HG03378 (cell line): Measurements from ENCODE around the gene SH3GL2.

Experiments
- ATAC-seq: cut with Tn5 transposase; IDR thresholded peaks from one replicate; pipeline ENCODE4 v1.9.1; 2021; ENCODE audit warnings: mild to moderate bottlenecking, moderate library complexity; ENCODE audit not compliant: unreplicated experiment

The SH3GL2 gene

DNA sequence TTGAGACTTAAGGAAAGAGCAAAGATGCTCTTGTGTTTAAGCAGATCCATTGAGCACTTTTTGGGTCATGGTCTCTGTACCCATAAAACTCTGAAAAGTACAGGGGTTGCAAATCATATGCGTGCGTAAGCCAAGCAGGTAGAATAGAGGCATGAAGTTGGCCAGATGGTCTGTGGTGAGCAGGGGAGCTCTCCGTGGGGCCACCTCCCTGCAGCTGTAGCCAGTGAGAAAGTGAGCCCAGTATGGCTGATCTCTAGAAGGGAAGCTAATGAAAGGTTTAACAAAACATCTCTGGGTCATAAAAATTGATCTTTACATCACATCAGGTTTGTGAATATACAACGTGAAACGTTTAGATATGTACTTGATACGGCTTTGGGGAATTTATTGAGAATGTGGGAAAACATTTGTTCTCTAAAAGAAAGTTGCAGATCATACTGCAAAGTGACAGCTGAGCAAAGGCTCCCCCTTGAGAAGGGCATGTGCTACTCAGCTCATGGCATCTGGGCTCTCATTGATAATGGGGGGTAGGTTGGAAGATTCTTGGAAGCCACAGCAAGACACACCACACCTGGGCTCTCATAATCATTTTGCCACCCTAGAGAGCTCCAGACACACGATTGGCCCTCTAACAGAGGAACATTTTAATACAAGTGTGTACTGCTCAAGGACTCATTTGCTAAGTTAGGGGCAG, 30.6 kb downstream of the SH3GL2 start:
- no peak for ATAC-seq

DNA sequence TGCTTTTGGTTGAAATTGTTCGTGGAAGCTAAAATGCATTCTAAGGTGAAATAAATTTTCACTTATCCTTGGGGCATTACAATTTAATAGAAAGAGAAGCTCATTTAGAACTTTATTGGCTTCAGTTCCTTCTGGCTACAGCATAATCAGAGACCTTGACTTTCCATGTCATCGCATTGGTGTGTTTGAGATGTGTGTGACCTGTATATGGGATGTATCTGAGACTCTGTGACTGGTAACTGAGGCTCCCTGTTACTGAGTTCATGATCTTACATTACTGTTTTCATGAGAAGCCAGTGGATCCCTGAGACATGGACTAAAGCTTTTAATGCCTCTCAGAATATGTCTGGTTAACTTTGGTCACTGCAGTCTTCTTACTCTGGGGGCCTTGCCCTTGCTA, 32.5 kb downstream of the SH3GL2 start:
- no peak for ATAC-seq

DNA sequence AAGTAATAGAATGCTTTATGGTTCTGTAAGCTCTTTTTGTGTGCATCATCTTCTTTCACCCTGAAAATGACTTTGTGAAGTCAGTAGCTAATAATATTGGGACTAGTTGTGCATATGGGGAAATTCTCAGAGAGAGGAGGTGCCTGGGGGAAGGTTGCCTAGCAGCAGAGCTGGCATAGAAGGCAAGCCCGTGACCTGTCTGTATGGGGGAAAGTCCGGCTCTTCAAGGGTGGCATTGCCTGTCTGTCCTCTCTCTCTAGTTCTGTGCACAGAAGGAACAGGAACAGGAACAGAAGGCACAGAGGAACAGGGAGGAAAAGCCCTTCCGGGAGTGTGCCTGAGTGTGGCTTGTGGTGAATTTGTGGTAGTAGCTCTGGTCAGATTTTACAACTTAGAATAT, 33.1 kb downstream of the SH3GL2 start:
- no peak for ATAC-seq

DNA sequence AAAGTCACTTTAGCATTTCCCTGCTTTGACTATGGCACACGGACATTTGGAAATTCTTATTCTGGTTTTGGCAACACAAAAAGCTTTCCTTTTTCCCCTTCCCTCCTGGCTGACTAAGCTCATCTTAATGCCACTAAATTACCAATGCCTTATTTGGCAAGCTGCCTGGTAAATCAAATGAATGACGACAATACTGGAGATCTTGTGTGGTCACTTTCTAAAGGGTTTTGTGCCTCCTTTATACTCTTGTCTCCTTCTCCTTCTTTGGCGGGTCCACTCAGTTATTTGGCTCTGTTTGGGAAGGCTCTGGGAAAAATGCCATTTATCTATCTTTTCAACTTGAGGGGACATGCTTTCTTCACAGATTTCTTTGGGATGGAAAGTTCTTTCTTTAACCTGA, 34.9 kb downstream of the SH3GL2 start:
- ATAC-seq, result no peak

DNA sequence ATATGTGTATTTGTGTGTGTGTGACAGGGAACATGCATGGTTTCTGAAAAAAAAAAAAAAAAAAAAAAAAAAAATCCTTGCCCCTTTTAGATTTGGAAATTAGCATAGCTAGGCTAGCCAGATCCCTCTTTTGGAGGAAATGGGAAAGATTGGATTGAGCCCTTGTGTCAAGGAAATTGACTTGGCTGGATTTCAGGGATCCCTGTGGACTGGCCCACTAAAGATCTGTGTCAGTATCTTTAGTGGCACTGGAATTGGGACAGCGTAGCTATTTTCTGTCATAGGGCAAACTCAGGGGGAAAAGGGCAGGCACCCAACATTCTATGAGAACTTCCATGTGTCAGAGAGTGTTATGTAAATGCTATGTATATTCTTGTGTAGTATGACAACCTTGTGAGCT, 35.4 kb downstream of the SH3GL2 start:
- no peak for ATAC-seq

DNA sequence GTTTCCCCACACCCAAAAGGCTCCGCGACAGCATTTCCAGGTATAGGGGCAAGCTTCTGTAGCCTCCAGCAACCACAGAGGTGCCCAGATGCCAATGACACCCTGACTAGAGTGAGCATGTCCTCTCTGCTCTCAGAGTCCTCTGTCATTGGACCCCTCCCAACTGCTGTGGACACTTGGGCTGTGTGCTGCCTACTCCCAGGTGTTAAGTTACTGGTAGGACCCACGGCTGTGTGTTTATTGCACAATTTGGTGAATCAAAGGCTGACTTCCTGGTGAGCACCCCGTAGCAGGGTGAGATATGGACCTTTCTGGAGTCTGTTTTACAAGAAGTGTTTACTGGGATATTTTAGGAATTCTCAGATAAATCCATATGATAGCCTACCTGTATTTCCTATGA, 36.0 kb downstream of the SH3GL2 start:
- ATAC-seq, result no peak

DNA sequence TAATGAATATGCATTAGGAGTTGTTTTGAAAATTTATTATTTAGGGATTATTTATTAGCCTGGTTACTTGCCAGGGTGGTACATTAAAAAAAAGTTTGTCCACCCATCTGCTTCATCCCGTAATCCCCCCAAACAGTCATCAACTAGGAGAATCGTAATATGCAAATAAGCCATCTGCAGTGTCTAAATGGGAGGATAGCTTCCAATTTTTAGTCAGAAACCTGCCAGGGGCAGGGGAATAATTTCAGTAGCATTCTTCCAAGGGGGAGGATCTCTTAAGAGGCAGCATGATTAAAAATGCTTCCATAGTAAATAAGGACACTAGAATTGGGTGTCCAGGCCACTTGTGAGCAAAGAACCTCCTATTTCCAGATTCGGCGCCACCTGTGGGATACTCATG, 43.3 kb downstream of the SH3GL2 start:
- ATAC-seq, result no peak

DNA sequence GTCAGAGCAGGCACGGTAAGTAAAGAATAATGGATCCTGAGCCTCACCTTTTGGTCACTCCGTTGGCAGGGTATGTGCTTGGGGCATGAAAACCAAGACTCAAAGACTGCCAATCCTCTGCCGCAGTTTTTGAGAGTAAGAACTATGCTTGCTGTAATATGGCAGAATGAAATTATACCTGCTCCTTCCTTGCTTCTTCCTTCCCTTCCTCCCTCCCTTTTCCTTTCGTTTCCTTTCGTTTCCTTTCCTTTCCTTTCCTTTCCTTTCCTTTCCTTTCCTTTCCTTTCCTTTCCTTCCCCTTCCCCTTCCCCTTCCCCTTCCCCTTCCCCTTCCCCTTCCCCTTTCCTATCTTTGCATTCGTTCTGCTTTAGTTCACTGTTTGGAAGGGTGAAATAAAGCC, 43.9 kb downstream of the SH3GL2 start:
- no peak for ATAC-seq

DNA sequence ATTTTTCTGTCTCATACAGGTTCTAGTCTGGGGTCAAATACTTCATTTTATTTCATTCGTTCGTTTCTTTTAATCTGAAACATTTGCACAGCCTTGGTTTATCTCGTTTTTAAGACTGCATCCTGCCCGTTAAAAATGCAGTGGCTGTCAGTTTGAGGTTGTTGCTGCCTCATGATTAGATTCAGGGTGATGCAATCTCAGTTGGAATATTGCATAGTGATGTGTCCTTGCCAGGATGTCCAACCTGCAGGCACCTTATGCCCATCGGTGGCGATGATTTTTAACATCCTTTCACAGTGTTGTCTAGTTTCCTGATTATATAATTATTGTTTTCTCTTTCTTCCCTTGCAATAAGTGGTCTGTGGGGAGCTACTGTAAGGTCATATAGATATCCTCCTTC, 45.1 kb downstream of the SH3GL2 start:
- ATAC-seq, result no peak

DNA sequence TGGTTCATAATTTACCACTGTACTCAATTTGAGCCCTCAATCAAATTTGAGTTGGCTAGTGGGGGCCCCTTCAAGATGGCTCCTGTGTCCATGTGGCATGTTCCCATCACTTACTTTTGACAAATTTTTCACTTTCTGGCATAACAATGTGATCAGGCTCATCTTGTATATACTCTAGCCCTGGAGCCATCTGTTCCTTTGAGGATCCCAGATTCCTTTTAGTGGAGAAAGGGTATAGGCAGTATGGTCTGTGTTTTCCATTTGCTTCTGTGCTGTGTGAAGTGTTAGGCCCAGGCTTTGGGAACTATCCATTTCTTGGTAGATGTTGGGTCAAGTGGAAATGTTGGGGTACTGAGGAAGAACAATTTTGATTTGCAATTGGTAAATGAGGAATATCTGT, 45.7 kb downstream of the SH3GL2 start:
- ATAC-seq, result no peak

DNA sequence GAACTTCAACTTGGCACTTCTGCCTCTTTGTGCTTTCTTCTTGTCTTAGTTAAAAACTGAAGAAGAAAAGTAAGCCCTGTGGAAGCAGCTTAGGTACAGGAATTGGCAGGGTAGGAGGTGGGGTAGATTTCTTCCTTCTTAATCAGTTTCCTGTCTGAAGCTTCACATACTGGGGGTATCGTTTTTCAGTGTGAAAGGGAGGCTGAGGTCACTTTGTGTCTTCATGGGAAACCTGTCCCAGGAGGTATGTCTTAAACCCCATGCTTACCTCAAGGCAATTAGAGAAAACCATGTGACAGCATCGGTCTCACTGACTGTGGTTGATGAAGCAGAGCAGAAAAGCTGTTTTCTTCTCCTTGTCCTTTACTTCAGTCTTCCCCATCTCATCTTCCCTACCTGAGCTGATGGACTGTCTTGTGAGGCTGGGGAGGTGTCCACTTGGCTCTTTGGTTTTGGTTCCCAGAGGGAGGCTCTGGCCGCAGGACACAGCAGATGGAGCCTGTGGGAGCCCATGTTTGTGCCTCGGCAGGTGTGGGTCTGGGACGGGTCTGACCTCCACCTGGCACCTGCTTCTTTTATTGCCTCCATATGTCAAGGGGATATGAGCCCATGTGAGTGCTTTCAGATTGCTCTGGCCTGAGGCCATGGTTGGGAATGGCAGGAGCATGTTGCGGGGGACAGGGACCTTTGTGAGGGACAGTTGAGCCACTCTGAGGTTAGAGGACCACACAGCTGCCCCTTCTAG, 47.0 kb downstream of the SH3GL2 start:
- no peak for ATAC-seq

DNA sequence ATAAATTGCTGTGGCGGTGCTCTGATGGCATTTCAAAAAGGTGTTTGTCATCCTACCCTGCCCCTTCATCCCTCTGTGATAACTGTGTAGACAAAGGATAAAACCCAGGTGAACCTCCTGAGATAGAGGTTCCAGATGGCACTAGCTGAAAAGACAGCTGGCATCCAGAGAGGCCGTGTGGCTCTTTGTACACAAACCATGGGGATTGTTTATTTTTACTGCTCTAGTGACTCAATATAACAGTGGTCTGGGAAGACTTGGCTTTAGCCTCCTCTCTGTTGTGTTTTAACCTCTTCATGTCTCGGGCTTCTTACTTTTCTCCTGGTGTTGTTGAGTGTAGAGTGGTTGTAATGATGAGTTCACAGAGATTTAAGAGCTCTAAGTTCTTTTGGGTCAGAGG, 48.8 kb downstream of the SH3GL2 start:
- no peak for ATAC-seq

DNA sequence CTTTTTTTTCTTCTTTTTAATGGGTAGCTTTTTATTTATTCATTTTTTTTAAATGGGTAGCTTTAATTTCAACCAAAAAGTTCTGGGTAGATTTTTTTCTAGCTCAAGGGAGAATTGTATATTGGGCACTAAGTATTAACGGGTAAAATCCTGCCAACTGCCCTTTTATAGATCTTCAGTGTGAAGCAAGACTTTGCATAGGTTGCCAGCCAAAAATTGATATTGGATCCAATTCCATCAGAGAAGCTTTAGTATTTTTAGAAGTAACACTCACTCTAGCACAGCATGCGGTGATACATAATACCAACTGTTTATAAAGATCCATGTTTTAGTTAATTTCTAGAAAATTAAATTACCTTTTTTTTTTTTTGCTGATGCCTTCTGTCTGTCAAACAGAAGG, 49.8 kb downstream of the SH3GL2 start:
- ATAC-seq, result no peak

DNA sequence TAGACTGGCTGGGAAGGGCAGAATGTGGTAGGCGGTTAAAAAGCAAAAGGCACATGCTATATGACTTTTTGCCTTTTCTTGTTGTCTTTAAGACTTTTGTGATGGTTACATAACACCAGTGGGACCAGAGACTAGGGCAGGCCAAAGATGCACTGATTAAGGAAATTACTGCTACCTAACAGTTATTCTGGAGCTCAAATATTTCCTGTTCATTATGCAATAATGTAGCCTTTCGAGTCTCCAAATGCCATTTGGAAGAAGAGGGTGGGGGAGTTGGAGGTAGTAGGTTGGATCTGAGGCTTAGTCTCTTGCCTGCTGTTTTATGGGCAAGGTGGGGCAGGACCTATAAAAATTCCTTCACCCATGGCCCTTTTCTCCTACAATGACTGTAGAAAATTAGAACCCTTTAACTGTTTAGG, 51.7 kb downstream of the SH3GL2 start:
- ATAC-seq, result no peak

DNA sequence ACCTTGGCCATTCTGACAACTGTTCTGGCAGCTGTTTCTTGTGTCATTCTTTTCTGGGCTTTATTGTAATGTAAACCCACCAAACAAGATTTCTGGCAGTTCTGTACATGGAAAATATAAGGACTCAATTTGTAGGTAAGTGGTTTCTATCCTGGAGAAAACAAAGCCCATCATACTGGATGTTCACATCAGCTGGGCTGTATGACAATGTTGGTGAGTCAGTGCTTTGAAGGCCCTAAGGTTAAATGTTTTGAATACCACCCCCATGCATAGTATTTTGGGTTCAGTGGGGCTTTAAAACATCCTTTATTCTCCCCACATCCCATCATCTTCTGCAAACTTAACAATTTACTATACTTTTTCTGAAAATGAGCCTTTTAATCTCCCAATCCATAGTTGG, 52.5 kb downstream of the SH3GL2 start:
- no peak for ATAC-seq

DNA sequence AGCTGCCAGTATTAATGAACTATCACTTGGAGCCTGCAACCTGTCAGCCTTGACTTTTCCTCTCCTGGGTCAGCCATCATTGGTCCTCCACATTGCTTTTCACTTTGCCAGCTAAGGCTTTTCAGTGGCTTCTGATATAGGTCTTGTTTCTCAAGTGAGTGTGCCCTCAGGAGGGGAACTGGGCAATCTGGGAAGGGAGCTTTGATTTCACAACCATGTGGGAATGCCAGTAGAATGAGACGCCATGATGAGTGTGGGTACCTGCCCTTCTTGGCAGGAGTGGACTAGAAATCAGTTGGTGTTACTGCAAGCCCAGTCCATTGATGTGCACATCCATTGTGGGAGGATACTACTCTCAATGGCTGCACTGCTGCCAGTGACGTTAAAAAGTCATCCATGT, 54.1 kb downstream of the SH3GL2 start:
- no peak for ATAC-seq

DNA sequence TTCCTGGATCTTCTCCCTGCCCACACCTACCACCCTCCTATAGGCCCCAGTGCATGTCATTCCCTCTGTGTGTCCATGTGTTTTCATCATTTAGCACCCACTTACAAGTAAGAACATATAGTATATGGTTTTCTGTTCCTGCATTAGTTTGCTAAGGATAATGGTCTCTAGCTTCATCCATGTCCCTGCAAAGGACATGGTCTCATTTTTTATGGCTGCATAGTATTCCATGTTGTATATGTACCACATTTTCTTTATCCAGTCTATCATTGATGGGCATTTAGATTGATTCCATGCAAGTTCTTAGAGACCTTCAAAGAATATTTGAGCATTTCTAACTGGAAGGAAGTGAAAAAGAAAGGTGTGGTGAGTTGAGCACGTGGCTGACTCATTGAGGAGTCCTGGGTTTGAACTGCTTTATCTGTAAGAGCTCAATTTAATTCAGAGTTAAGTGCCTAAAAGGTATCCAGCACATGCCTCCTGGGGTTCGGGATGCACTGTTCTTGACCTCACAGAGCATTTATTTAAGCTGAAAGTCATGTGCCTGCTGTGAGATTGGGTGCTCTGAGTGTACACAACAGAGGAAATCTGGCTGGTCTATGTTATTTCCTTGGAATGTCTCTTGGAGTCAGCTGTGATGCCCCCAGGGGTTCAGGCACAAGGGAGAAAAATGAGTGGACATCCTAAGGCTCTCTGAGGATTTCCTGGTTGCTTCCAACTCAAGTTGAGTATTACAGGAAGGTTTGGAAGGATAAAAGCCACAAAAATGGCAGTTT, 56.4 kb downstream of the SH3GL2 start:
- ATAC-seq, result no peak

DNA sequence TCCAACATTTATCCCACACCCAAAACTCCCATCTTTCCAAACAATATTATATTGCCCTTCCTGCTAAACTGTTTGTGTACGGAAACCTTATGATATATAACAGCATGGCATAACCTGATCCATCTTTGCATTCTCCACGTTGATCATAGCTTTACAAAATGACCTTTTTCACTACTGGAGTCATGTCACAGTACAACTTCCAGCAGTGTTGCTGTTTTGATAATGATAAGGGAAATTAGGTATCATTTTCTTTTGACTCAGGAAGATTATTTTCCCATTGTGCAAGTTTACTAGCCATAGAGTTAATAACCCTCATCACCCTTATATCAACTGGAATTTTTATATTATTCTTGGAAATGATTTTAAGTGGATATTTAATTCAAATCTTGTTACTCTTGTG, 57.5 kb downstream of the SH3GL2 start:
- no peak for ATAC-seq

DNA sequence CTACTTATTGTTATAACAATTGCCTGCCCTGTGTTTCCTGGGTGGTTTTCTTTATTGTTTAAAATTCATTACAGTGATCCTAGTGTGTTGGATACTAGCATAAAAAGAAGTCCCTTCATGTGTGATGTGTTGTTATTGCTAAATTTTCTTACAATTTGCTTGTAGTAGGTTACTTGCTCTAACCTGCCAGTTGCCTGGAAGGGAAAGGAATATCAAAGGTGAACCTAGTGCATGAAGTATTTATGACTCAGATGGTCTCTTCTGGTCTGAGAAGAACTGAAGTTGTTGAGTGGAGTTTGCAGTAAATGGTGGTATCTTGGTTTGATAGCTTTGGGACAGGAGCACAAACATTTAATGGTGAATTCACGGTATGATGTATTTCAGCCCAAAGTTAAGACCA, 58.0 kb downstream of the SH3GL2 start:
- no peak for ATAC-seq

DNA sequence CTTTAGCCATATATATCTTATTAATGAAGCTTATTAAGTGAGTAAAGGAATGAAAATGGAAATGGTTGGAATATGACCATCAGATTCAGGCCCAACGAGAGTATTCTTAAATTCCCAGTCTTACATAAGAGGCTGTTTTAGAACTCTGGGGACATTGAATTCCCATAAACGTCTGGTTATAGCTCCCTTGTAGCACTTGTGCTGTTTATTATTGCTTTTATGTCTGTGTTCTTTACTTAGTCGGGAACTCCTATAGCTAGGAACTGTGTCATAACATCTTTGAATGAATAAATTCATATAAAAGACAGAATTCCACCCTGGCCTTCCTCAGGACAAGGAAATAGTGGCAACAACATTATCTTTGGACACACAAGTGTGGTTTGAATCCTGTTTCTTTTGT, 58.4 kb downstream of the SH3GL2 start:
- no peak for ATAC-seq

DNA sequence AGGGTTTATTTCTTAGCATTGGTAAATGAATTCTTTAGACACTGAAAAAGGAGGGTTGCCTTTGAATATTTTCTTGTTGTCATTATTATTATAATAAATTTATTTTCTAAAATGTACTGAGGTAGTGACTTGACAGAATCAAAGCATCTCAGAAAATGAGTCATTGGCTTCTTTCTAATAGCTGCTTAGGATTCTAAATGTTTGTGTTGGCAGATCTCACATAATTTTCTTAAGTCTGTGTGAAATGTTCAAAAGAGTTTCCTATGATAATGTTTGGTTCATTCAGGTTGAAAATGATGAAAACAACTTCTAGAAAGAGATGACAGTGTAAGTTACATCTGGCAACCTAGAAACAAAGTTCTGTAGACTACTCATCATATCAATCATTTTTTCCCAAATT, 69.7 kb downstream of the SH3GL2 start:
- no peak for ATAC-seq

DNA sequence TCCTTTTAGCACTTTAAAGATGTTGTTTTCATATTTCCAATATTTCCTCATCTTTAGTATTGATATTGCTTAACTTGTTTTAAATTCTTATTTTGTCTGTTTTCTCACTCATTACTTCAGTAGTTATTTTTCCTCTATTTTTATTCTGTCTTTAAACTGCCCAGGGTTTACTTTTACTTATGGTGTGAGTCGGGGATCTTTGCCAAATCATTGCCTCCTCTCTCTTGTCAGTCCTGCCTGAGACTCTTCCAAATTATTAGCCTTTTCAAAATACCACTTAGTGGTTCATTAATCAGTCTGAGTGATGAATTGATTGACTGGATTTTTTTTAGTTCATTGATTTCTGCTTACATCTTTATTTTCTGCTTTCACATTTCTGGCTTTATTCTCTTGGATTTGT, 72.9 kb downstream of the SH3GL2 start:
- ATAC-seq, result no peak
